Measurements from ENCODE around the gene KRTAP20-2. TPM values are rescaled to one million over a fixed set of nuclear protein-coding genes. Genes with fewer than 3 reads are reported as not detected.

KRTAP20-2 gene
- total RNA-seq, result not detected

- no peak for TF ChIP-seq POLR2A (IDR thresholded peaks at IDR 0.05)
- no peaks in the 10 kb centered on the region for H3K36me3 ChIP-seq
- no peak within 1 kb of the TSS for H3K4me3 ChIP-seq
- no peaks in the 10 kb centered on the region for H3K9me3 ChIP-seq
- DNase-seq (ENCODE audit: extremely low spot score in 2 of 2), result no peak
- no peaks in the 10 kb centered on the region for H3K4me1 ChIP-seq
- H3K27me3 ChIP-seq, result no peaks in the 10 kb centered on the region
- intact Hi-C loops (cut with DNase I), result no loop called here
- H3K27ac ChIP-seq, result no peak within 1 kb of the TSS
Observed at GRCh38 chr21:30634906-30635305, at the start of gene KRTAP20-2. TSS of gene KRTAP20-2 (plus strand) at chr21:30635206. CDS start at chr21:30635264, 58 bp downstream.

DNA sequence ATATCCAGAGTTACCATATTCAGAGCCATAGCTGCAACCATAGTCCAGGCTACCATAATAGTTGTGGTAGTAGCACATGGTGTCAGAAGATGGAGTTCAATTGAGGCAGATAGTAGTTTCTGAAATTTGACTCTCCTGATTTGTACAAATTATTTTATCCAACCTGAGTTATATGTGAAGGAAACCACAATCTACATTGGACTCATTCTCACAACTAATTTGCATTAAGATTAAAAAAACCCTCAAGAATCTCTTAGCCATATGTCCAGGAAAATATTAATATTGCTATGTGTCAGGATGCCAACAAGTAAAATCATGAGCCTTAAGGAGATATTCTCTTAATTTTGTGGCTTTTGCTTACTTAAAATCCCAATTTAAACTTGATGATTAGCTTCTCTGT is 44.7 kb upstream of the KRTAP20-2 start, which contains the start of gene KRTAP22-2:
Gene KRTAP22-2 (minus strand): TSS at position 101 of the 400 bp plus-strand sequence.
- intact Hi-C loops (cut with DNase I), result no loop called here
- DNase-seq (ENCODE audit: extremely low spot score in 2 of 2), result no peak
- Histone ChIP-seq H3K27ac (no peak within 1 kb of the TSS), H3K4me3 (no peak within 1 kb of the TSS), H3K9me3 (no peaks in the 10 kb centered on the region), H3K27me3 (no peaks in the 10 kb centered on the region), H3K4me1 (no peaks in the 10 kb centered on the region), H3K36me3 (no peaks in the 10 kb centered on the region)
- TF ChIP-seq POLR2A (IDR thresholded peaks at IDR 0.05) (no peak), POLR2AphosphoS5 (IDR thresholded peaks at IDR 0.05; ENCODE audit: insufficient read depth in 1 of 2, low read depth in 1 of 2) (no peak)
- TF ChIP-seq, protein P1, sequence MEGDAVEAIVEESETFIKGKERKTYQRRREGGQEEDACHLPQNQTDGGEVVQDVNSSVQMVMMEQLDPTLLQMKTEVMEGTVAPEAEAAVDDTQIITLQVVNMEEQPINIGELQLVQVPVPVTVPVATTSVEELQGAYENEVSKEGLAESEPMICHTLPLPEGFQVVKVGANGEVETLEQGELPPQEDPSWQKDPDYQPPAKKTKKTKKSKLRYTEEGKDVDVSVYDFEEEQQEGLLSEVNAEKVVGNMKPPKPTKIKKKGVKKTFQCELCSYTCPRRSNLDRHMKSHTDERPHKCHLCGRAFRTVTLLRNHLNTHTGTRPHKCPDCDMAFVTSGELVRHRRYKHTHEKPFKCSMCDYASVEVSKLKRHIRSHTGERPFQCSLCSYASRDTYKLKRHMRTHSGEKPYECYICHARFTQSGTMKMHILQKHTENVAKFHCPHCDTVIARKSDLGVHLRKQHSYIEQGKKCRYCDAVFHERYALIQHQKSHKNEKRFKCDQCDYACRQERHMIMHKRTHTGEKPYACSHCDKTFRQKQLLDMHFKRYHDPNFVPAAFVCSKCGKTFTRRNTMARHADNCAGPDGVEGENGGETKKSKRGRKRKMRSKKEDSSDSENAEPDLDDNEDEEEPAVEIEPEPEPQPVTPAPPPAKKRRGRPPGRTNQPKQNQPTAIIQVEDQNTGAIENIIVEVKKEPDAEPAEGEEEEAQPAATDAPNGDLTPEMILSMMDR (IDR thresholded peaks at IDR 0.05), result no peak

GRCh38 chr21:30592140-30592539 is 42.9 kb upstream of the KRTAP20-2 start, which contains the start of gene KRTAP6-3:
TSS of gene KRTAP6-3 (plus strand) at chr21:30592440. CDS start at chr21:30592446, 6 bp downstream.
- H3K27me3 ChIP-seq, result no peaks in the 10 kb centered on the region
- intact Hi-C loops (cut with DNase I), result no loop called here
- no peaks in the 10 kb centered on the region for H3K36me3 ChIP-seq
- H3K4me1 ChIP-seq, result no peaks in the 10 kb centered on the region
- no peak within 1 kb of the TSS for H3K27ac ChIP-seq
- H3K9me3 ChIP-seq, result no peaks in the 10 kb centered on the region
- H3K4me3 ChIP-seq, result no peak within 1 kb of the TSS
- DNase-seq (ENCODE audit: extremely low spot score in 2 of 2), result no peak
- TF ChIP-seq, protein P1 (IDR thresholded peaks at IDR 0.05), result no peak
- no peak for TF ChIP-seq POLR2AphosphoS5 (IDR thresholded peaks at IDR 0.05; ENCODE audit: insufficient read depth in 1 of 2, low read depth in 1 of 2)
- no peak for TF ChIP-seq POLR2A (IDR thresholded peaks at IDR 0.05)

DNA sequence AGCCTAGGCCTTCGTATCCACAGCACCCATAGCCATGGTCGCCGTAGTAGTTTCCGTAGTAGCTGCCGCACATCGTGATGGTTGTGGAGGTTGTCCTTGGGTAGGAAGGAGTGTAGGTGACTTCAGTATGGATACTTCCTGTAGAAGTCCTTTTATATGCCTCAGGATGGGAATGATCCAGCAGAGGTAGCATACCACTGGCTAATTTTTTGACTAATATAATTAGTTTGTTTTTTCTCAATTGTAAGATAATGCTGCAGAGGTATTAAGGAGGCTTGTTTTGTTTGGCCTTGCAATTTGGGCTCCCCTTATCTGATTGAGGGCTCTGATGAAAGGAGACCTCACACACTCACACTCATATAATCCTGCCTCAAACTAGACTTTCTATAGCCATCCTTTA is 36.2 kb upstream of the KRTAP20-2 start, which contains the start of gene KRTAP6-2:
Gene KRTAP6-2 (minus strand): TSS at position 101 of the 400 bp plus-strand sequence. CDS start 28 bp downstream, at position 73.
- H3K27me3 ChIP-seq, result no peaks in the 10 kb centered on the region
- intact Hi-C loops (cut with DNase I), result no loop called here
- H3K4me1 ChIP-seq, result no peaks in the 10 kb centered on the region
- H3K9me3 ChIP-seq, result no peaks in the 10 kb centered on the region
- H3K36me3 ChIP-seq, result no peaks in the 10 kb centered on the region
- H3K27ac ChIP-seq, result no peak within 1 kb of the TSS
- DNase-seq (ENCODE audit: extremely low spot score in 2 of 2), result no peak
- no peak for TF ChIP-seq POLR2A (IDR thresholded peaks at IDR 0.05)
- TF ChIP-seq, protein P1 (IDR thresholded peaks at IDR 0.05), result no peak
- TF ChIP-seq POLR2AphosphoS5 (IDR thresholded peaks at IDR 0.05; ENCODE audit: insufficient read depth in 1 of 2, low read depth in 1 of 2), result no peak
- H3K4me3 ChIP-seq, result no peak within 1 kb of the TSS

DNA sequence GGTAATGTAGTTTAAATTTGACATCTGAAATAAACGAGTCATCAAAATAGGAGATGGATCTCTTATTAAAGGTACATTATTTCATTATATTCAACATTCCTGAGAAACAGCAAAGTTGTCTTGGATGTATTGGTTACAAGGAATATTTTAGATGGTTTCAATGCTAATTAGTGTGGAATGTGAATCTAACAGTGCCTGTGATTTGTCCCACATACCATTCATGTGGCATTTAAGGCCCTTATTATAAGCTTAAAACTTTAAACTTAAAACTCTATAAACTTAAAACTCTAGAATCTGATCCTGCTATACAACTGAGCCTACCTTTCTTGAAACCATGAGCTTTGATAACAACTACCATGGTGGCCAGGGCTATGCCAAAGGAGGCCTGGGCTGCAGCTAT is 34.2 kb upstream of the KRTAP20-2 start, which contains the start of gene KRTAP22-1:
Gene KRTAP22-1 (plus strand): TSS at position 301 of the 400 bp plus-strand sequence.
- H3K4me1 ChIP-seq, result no peaks in the 10 kb centered on the region
- no peaks in the 10 kb centered on the region for H3K9me3 ChIP-seq
- no peak within 1 kb of the TSS for H3K4me3 ChIP-seq
- intact Hi-C loops (cut with DNase I), result no loop called here
- TF ChIP-seq, protein P1 (IDR thresholded peaks at IDR 0.05), result no peak
- TF ChIP-seq POLR2AphosphoS5 (IDR thresholded peaks at IDR 0.05; ENCODE audit: insufficient read depth in 1 of 2, low read depth in 1 of 2), result no peak
- no peak for TF ChIP-seq POLR2A (IDR thresholded peaks at IDR 0.05)
- H3K27me3 ChIP-seq, result no peaks in the 10 kb centered on the region
- H3K36me3 ChIP-seq, result no peaks in the 10 kb centered on the region
- DNase-seq (ENCODE audit: extremely low spot score in 2 of 2), result no peak
- H3K27ac ChIP-seq, result no peak within 1 kb of the TSS
